ENCODE measurements around the gene RIPK4. TPM values are rescaled to one million over a fixed set of nuclear protein-coding genes. Genes with fewer than 3 reads are reported as not detected.
A peak's percentile ranks its signal among the peaks of the same experiment; 100 is the strongest.

Gene RIPK4
- total and polyA plus RNA-seq, 9 donors, result 0.16 to 1.8 (median 0.31) TPM

- Histone ChIP-seq H3K27ac (ENCODE audit: low read length) (no peak overlapping the region), H3K4me1 (ENCODE audit: control insufficient read depth, insufficient read depth, low read length) (peaks cover 15% of the 10 kb centered on the region), H3K9me3 (replicated peaks; ENCODE audit: control insufficient read depth, low read depth, low read length) (no peaks in the 10 kb centered on the region), H3K27me3 (ENCODE audit: control insufficient read depth, insufficient read depth, low read length) (no peaks in the 10 kb centered on the region), H3K36me3 (ENCODE audit: control insufficient read depth, insufficient read depth, low read length) (peaks cover 28% of the 10 kb centered on the region), H3K4me3 (ENCODE audit: low read length) (no peak overlapping the region)
- no peak for DNase-seq
- 97% methylated on average over 4 of the region's 4 CpGs for WGBS (ENCODE audit: insufficient coverage)
These were observed 38.8 kb upstream of the RIPK4 start for GRCh38 chr21:41805643-41806042.

GRCh38 chr21:41805038-41805437 is 38.2 kb upstream of the RIPK4 start:
- Histone ChIP-seq H3K4me3 (ENCODE audit: low read length) (no peak overlapping the region), H3K27ac (ENCODE audit: low read length) (no peak overlapping the region), H3K9me3 (replicated peaks; ENCODE audit: control insufficient read depth, low read depth, low read length) (no peaks in the 10 kb centered on the region), H3K27me3 (ENCODE audit: control insufficient read depth, insufficient read depth, low read length) (no peaks in the 10 kb centered on the region), H3K36me3 (ENCODE audit: control insufficient read depth, insufficient read depth, low read length) (peaks cover 28% of the 10 kb centered on the region), H3K4me1 (ENCODE audit: control insufficient read depth, insufficient read depth, low read length) (peaks cover 17% of the 10 kb centered on the region)
- no peak for DNase-seq
- 91% methylated on average over 6 of the region's 10 CpGs for WGBS (ENCODE audit: insufficient coverage)

DNA sequence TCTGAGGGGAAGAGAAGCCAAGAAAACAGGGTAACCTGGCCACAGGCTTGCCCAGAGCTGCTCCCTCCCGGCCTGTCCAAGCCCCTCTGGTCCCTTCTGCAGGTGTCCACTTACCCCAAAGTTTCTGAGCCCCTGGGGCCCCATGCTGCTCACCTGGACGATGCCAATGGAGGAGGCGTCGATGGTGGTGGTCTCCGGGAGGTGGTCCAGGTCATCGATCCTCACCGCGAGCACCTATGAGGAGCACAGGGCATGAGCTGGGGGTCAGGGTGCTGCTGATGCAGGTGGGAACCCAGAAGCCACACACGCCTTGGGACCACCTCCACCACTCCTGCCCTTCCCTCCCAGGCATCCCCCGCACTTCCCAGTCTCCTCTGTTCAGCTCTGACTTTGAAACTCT is 37.5 kb upstream of the RIPK4 start:
- H3K36me3 ChIP-seq (ENCODE audit: control insufficient read depth, insufficient read depth, low read length), result peaks cover 26% of the 10 kb centered on the region
- H3K27me3 ChIP-seq (ENCODE audit: control insufficient read depth, insufficient read depth, low read length), result no peaks in the 10 kb centered on the region
- 94% methylated on average over 10 of the region's 10 CpGs for WGBS (ENCODE audit: insufficient coverage)
- no peaks in the 10 kb centered on the region for H3K9me3 ChIP-seq (replicated peaks; ENCODE audit: control insufficient read depth, low read depth, low read length)
- H3K4me1 ChIP-seq (ENCODE audit: control insufficient read depth, insufficient read depth, low read length), result peaks cover 17% of the 10 kb centered on the region
- no peak for DNase-seq
- H3K4me3 ChIP-seq (ENCODE audit: low read length), result no peak overlapping the region
- no peak overlapping the region for H3K27ac ChIP-seq (ENCODE audit: low read length)

- Histone ChIP-seq H3K9me3 (replicated peaks; ENCODE audit: control insufficient read depth, low read depth, low read length) (no peaks in the 10 kb centered on the region), H3K27me3 (ENCODE audit: control insufficient read depth, insufficient read depth, low read length) (no peaks in the 10 kb centered on the region), H3K36me3 (ENCODE audit: control insufficient read depth, insufficient read depth, low read length) (peaks cover 30% of the 10 kb centered on the region), H3K4me3 (ENCODE audit: low read length) (no peak overlapping the region), H3K27ac (ENCODE audit: low read length) (no peak overlapping the region), H3K4me1 (ENCODE audit: control insufficient read depth, insufficient read depth, low read length) (peaks cover 17% of the 10 kb centered on the region)
- DNase-seq, result no peak
- WGBS (ENCODE audit: insufficient coverage), result 69% methylated on average over 10 of the region's 13 CpGs
These were observed 36.5 kb upstream of the RIPK4 start for GRCh38 chr21:41803316-41803715.

GRCh38 chr21:41802684-41803083 is 35.8 kb upstream of the RIPK4 start:
- Histone ChIP-seq H3K36me3 (ENCODE audit: control insufficient read depth, insufficient read depth, low read length) (peaks cover 33% of the 10 kb centered on the region), H3K27me3 (ENCODE audit: control insufficient read depth, insufficient read depth, low read length) (no peaks in the 10 kb centered on the region), H3K9me3 (replicated peaks; ENCODE audit: control insufficient read depth, low read depth, low read length) (no peaks in the 10 kb centered on the region), H3K27ac (ENCODE audit: low read length) (no peak overlapping the region), H3K4me1 (ENCODE audit: control insufficient read depth, insufficient read depth, low read length) (peaks cover 17% of the 10 kb centered on the region), H3K4me3 (ENCODE audit: low read length) (no peak overlapping the region)
- 31% methylated on average over 17 of the region's 19 CpGs for WGBS (ENCODE audit: insufficient coverage)
- DNase-seq, result peak; percentile 82

DNA sequence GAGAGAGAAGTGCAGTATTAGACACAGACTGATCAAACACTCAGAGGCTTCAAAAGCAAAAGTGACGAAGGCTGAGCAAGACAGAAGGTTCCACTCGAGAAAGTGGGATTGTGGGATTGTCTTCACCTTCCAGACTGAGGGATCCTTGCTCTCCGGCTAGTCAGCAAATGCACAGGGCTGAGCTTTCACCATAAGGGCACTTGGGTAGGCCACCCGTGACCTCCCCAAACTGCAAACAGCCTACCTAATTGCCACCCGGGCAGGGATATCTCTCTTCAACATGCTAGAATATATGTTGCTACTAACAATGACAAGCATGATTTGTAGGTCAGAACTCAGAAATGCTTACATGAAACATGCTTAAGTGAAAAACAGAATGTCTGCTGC is 35.3 kb upstream of the RIPK4 start:
- no peaks in the 10 kb centered on the region for H3K9me3 ChIP-seq (replicated peaks; ENCODE audit: control insufficient read depth, low read depth, low read length)
- peaks cover 33% of the 10 kb centered on the region for H3K36me3 ChIP-seq (ENCODE audit: control insufficient read depth, insufficient read depth, low read length)
- H3K27ac ChIP-seq (ENCODE audit: low read length), result no peak overlapping the region
- no peak for DNase-seq
- 61% methylated on average over 3 of the region's 5 CpGs for WGBS (ENCODE audit: insufficient coverage)
- peaks cover 17% of the 10 kb centered on the region for H3K4me1 ChIP-seq (ENCODE audit: control insufficient read depth, insufficient read depth, low read length)
- H3K27me3 ChIP-seq (ENCODE audit: control insufficient read depth, insufficient read depth, low read length), result no peaks in the 10 kb centered on the region
- no peak overlapping the region for H3K4me3 ChIP-seq (ENCODE audit: low read length)

GRCh38 chr21:41801321-41802197 is 34.7 kb upstream of the RIPK4 start:
- H3K27me3 ChIP-seq (ENCODE audit: control insufficient read depth, insufficient read depth, low read length), result no peaks in the 10 kb centered on the region
- H3K4me1 ChIP-seq (ENCODE audit: control insufficient read depth, insufficient read depth, low read length), result peaks cover 17% of the 10 kb centered on the region
- H3K9me3 ChIP-seq (replicated peaks; ENCODE audit: control insufficient read depth, low read depth, low read length), result no peaks in the 10 kb centered on the region
- H3K27ac ChIP-seq (ENCODE audit: low read length), result no peak overlapping the region
- peaks cover 33% of the 10 kb centered on the region for H3K36me3 ChIP-seq (ENCODE audit: control insufficient read depth, insufficient read depth, low read length)
- no peak for DNase-seq
- WGBS (ENCODE audit: insufficient coverage), result 85% methylated on average over 22 of the region's 32 CpGs
- no peak overlapping the region for H3K4me3 ChIP-seq (ENCODE audit: low read length)

DNA sequence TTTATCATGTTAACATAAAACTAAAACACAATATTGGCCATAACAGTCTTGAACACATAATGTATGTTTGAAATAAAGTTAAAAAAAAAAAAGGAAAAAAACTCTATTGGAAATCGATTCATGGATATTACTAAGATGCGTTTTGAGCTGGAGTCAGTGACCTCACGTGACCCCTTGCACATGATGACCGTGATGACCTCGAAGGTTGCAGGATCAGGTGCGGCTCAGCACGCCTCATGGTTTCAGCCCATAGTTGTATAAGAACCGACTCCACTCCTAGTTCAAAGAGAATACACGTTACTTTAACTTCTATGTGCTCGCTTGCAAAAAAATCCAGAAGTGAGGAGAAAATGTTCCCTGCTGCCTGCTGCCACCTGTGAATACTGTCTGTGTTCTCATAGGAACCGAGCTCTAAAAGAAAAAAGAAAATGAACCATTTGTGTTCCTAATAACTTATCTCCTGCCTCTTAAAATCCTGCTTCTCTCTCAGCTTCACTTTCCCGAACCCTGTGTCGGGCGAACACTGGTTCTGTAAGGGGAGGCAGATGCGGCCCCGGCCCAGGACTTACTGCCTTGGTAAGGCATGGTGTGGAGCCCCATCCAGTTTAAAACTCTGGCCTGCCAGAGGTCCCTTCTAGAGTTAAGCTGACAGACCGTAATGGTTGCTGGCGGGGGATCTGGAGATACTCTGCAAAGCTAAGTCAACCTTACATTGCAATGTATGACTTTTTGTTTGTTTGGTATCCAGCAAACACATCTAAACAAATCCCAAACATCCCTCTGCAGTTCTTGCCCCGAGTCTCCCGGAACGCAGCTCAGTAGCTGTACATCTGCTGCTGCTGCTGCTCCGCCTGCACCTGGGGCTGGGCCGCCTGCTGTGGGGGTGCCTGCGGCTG is 33.8 kb upstream of the RIPK4 start:
- WGBS (ENCODE audit: insufficient coverage), result 57% methylated on average over 18 of the region's 24 CpGs
- Histone ChIP-seq H3K4me1 (ENCODE audit: control insufficient read depth, insufficient read depth, low read length) (peaks cover 17% of the 10 kb centered on the region), H3K4me3 (ENCODE audit: low read length) (no peak overlapping the region), H3K36me3 (ENCODE audit: control insufficient read depth, insufficient read depth, low read length) (peaks cover 33% of the 10 kb centered on the region), H3K27me3 (ENCODE audit: control insufficient read depth, insufficient read depth, low read length) (no peaks in the 10 kb centered on the region), H3K27ac (ENCODE audit: low read length) (no peak overlapping the region), H3K9me3 (replicated peaks; ENCODE audit: control insufficient read depth, low read depth, low read length) (no peaks in the 10 kb centered on the region)
- peak; percentile 56 for DNase-seq

DNA sequence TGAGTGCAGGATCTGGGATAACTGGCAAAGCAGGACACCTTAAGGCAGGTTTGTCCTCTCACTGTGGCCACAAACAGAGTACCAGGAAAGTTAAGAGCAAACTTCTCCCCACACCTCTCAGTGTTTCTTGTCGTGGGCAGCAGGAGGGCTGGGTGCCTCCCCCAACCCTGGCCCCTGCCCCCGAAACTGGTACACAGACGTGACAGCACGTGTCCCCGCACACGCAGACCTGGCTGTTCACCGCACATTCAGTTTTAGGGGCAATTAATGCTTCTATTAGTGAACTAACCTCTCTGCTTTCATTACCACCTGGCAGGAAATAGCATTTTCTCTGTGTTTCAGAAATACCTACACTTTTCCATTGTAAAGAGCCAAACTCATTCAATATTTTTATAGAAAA is 32.9 kb upstream of the RIPK4 start:
- DNase-seq, result no peak
- Histone ChIP-seq H3K36me3 (ENCODE audit: control insufficient read depth, insufficient read depth, low read length) (peaks cover 30% of the 10 kb centered on the region), H3K4me1 (ENCODE audit: control insufficient read depth, insufficient read depth, low read length) (peaks cover 17% of the 10 kb centered on the region), H3K27ac (ENCODE audit: low read length) (no peak overlapping the region), H3K9me3 (replicated peaks; ENCODE audit: control insufficient read depth, low read depth, low read length) (no peaks in the 10 kb centered on the region), H3K27me3 (ENCODE audit: control insufficient read depth, insufficient read depth, low read length) (no peaks in the 10 kb centered on the region), H3K4me3 (ENCODE audit: low read length) (no peak overlapping the region)
- WGBS (ENCODE audit: insufficient coverage), result 77% methylated on average over 7 of the region's 7 CpGs

DNA sequence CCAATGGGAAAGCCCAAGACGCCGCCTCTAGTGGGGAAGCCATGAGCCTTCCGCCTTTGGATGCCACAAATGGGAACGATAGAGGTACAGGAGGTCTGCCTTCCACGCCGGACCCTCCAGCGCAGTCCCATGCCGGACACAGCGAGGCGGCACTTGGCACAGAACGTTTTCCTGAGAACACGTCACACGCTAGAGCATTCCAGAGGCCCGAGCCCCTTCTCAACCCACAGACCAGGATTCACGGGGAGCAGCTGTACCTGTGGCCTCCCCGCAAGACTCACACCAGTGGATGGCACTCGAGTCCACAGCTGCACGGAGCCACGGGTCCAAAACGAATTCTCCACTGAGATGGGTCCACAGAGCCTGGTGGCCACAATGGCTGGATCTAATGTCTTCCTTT is 31.5 kb upstream of the RIPK4 start:
- no peaks in the 10 kb centered on the region for H3K9me3 ChIP-seq (replicated peaks; ENCODE audit: control insufficient read depth, low read depth, low read length)
- no peak overlapping the region for H3K4me3 ChIP-seq (ENCODE audit: low read length)
- no peak for DNase-seq
- H3K4me1 ChIP-seq (ENCODE audit: control insufficient read depth, insufficient read depth, low read length), result peaks cover 14% of the 10 kb centered on the region
- WGBS (ENCODE audit: insufficient coverage), result 90% methylated on average over 20 of the region's 20 CpGs
- H3K27ac ChIP-seq (ENCODE audit: low read length), result no peak overlapping the region
- no peaks in the 10 kb centered on the region for H3K27me3 ChIP-seq (ENCODE audit: control insufficient read depth, insufficient read depth, low read length)
- H3K36me3 ChIP-seq (ENCODE audit: control insufficient read depth, insufficient read depth, low read length), result peaks cover 30% of the 10 kb centered on the region
